HL-60 (cell line): ENCODE results near the gene MRPL58.
A peak's percentile ranks its signal among the peaks of the same experiment; 100 is the strongest.

ENCODE experiments used
- DNase-seq, 2 experiments: peaks; one replicate each; pipeline ENCODE4 v3.0.0-alpha.2; 2010 to 2020; ENCODE audit warnings: low read depth in 1 of 2, low spot score in 1 of 2
- H3K27ac ChIP-seq: fragments of 250-450 bp; sonication (Bioruptor Pico); replicated peaks from 2 replicates; pipeline ENCODE4 v1.5.1; 2020; ENCODE audit warnings: mild to moderate bottlenecking, moderate library complexity
- H3K27me3 ChIP-seq: fragments of 250-450 bp; sonication (Bioruptor Pico); 2 replicates; pipeline ENCODE4 v1.5.1; 2021; ENCODE audit warnings: mild to moderate bottlenecking, moderate library complexity; ENCODE audit not compliant: insufficient read depth, poor library complexity, severe bottlenecking
- H3K4me3 ChIP-seq: replicated peaks from 2 replicates; pipeline ENCODE4 v1.5.1; 2011; ENCODE audit warnings: mild to moderate bottlenecking, control low read depth, low read length; ENCODE audit not compliant: insufficient read depth
- GABPA ChIP-seq: IDR thresholded peaks from 2 replicates; pipeline ENCODE4 v1.6.1; 2012; ENCODE audit warnings: low read depth
- POLR2AphosphoS5 ChIP-seq: IDR thresholded peaks from 2 replicates; pipeline ENCODE4 v1.6.1; 2012; ENCODE audit warnings: low read depth
- SPI1 ChIP-seq: IDR thresholded peaks from 2 replicates; pipeline ENCODE4 v1.6.1; 2012; ENCODE audit warnings: low read depth, mild to moderate bottlenecking, borderline replicate concordance
- TF ChIP-seq, protein P1 (sequence below): IDR thresholded peaks from 2 replicates; pipeline ENCODE4 v1.6.1; 2012; ENCODE audit warnings: low read depth; ENCODE audit not compliant: insufficient replicate concordance
- TF ChIP-seq, protein P2 (sequence below): IDR thresholded peaks from one replicate; pipeline ENCODE4 v1.5.1; 2011; ENCODE audit warnings: low read length, control low read depth, inconsistent platforms; ENCODE audit not compliant: insufficient read depth

The MRPL58 gene

DNA sequence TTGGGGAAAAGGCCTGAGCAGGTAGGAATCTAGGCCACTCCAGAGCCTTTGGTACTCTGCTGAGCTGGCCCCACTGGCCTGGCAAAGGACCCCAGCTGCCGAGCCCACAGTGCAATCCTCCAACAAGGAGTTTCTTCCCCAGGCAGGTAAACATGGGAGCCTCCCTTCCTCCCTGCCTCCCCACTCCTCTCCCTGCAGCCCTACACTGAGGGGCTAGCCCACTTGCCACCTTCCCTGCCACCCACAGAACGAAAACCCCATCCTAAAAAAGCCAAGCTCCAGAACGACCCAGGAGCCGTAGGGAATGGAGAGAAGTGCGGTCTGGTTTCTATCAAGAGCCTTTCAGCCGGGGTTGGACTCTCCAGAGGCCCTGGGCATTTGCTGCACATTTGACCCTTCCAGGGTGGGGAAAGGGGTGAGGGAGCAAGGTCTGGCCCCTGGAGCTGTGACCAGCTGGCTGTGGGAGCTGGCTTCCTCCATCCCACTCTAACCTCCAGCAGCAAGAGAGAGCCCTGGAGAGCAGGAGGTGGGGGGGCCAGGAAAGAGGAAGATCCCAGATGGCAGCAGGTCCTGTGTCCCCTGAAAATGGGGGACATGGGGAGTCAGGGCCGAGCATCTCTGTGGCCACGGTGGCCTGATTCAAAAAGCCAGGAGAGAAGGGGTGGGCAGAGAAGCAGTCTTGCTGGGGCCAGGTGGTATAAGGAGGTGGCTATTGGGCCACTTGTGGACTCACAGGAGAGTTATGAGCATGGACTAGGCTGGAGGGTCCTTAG lies 41.2 kb upstream of the MRPL58 start:
- Histone ChIP-seq H3K27me3 (peaks cover 28% of the 10 kb centered on the region), H3K27ac (no peak overlapping the region), H3K4me3 (no peak overlapping the region)
- DNase-seq: no peak
- TF ChIP-seq, protein P1, sequence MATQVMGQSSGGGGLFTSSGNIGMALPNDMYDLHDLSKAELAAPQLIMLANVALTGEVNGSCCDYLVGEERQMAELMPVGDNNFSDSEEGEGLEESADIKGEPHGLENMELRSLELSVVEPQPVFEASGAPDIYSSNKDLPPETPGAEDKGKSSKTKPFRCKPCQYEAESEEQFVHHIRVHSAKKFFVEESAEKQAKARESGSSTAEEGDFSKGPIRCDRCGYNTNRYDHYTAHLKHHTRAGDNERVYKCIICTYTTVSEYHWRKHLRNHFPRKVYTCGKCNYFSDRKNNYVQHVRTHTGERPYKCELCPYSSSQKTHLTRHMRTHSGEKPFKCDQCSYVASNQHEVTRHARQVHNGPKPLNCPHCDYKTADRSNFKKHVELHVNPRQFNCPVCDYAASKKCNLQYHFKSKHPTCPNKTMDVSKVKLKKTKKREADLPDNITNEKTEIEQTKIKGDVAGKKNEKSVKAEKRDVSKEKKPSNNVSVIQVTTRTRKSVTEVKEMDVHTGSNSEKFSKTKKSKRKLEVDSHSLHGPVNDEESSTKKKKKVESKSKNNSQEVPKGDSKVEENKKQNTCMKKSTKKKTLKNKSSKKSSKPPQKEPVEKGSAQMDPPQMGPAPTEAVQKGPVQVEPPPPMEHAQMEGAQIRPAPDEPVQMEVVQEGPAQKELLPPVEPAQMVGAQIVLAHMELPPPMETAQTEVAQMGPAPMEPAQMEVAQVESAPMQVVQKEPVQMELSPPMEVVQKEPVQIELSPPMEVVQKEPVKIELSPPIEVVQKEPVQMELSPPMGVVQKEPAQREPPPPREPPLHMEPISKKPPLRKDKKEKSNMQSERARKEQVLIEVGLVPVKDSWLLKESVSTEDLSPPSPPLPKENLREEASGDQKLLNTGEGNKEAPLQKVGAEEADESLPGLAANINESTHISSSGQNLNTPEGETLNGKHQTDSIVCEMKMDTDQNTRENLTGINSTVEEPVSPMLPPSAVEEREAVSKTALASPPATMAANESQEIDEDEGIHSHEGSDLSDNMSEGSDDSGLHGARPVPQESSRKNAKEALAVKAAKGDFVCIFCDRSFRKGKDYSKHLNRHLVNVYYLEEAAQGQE: no peak
- no peak for TF ChIP-seq SPI1
- TF ChIP-seq, protein P2, sequence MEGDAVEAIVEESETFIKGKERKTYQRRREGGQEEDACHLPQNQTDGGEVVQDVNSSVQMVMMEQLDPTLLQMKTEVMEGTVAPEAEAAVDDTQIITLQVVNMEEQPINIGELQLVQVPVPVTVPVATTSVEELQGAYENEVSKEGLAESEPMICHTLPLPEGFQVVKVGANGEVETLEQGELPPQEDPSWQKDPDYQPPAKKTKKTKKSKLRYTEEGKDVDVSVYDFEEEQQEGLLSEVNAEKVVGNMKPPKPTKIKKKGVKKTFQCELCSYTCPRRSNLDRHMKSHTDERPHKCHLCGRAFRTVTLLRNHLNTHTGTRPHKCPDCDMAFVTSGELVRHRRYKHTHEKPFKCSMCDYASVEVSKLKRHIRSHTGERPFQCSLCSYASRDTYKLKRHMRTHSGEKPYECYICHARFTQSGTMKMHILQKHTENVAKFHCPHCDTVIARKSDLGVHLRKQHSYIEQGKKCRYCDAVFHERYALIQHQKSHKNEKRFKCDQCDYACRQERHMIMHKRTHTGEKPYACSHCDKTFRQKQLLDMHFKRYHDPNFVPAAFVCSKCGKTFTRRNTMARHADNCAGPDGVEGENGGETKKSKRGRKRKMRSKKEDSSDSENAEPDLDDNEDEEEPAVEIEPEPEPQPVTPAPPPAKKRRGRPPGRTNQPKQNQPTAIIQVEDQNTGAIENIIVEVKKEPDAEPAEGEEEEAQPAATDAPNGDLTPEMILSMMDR: no peak
- no peak for TF ChIP-seq POLR2AphosphoS5
- TF ChIP-seq GABPA: no peak

DNA sequence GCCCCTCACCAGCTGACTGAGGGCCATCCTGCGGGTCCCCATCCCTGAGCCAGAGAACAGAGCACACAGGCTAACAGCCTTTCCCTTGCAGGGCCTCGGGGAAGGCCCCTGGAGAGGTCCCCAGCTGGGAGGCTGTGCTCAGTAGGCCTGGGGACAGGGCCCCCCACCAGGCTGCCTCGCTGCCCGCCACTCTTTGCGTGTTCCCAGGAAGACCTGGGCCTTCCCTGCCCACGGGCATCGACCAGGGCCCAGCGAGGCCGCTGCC lies 40.7 kb upstream of the MRPL58 start:
- Histone ChIP-seq H3K27me3 (peaks cover 28% of the 10 kb centered on the region), H3K27ac (no peak overlapping the region), H3K4me3 (no peak overlapping the region)
- TF ChIP-seq, protein P2: no peak
- TF ChIP-seq GABPA: no peak
- no peak for TF ChIP-seq SPI1
- TF ChIP-seq POLR2AphosphoS5: no peak
- no peak for DNase-seq

DNA sequence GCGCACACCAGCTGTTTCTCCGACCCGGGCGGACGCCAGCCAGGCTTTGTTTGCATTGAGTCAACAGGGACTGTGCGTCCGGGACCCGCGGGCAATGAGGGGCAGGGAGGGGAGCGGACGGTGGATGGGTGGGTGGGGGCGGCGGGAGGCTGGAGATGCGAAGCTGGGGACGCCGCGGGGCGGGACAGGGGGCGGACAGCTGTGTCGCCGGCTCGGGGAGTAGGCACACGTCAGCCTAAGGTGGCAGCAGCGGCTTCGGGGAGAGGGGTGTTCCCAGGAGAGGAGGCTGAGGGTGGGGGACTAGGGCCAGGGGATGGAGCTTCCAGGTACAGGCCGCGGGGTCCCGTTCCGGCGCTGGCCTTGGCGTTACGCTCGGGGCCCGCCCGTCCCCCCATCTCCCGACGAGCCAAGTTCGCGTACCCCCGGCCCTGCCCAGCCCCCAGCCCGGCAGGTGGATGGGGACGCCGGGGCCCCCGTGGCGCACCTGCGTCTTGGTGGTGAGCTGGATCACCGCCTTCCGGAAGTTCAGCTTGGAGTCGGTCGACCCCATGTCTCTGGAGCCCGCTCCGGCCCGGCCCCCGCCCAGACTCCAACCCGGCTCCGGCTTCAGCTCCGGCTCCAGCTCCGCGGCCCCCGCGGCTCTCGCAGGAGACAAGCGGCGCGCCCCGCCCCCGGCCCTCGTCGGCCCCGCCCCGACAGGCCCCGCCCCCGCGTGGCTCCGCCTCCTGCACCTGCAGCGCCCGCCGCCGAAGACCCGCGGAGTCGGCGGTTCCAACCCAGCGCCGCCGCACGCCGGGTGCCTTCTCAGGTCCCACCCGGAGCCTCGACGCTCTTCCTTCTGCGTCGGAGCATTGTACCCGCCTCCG lies 40.1 kb upstream of the MRPL58 start, which contains the start of gene HID1:
TSS of gene HID1 (minus strand) at position 653 of the 866 bp plus-strand sequence. CDS start at position 550, 103 bp downstream.
- Histone ChIP-seq H3K4me3 (peak within 1 kb of the TSS; percentile 49), H3K27me3 (peaks cover 28% of the 10 kb centered on the region), H3K27ac (no peak within 1 kb of the TSS)
- TF ChIP-seq, protein P2: no peak
- TF ChIP-seq GABPA (no peak), POLR2AphosphoS5 (no peak), SPI1 (no peak)
- TF ChIP-seq, protein P1: no peak
- peak in 1 of 2 experiments; percentile 20 for DNase-seq
